PC-9 (cell line): ENCODE results near the gene PIK3C3. TPM values are rescaled to one million over a fixed set of nuclear protein-coding genes. Genes with fewer than 3 reads are reported as not detected.

Experiments used
- Bru-seq: library from RNA; stranded (reverse); fragments of 400-500 nt; gene quantifications from one replicate; lab custom pipeline; 2021; lab: Mats Ljungman, UMichigan
- BruChase-seq, 2 experiments: library from RNA; stranded (reverse); fragments of 400-500 nt; gene quantifications; one replicate each; lab custom pipeline; 2021; lab: Mats Ljungman, UMichigan
- BruUV-seq: library from RNA; stranded (reverse); fragments of 400-500 nt; replicated peaks from 2 replicates; lab custom pipeline; 2021; lab: Mats Ljungman, UMichigan
- CTCF ChIA-PET: fragments of 300-600 bp; sonication (Branson Sonifier 250); formaldehyde crosslinking; loops from one replicate; lab custom pipeline; 2022; ENCODE audit warnings: antibody characterized with exemption; lab: Charles Lee
- POLR2A ChIA-PET: fragments of 300-600 bp; sonication (Branson Sonifier 250); formaldehyde crosslinking; loops from one replicate; lab custom pipeline; 2022; ENCODE audit warnings: antibody characterized with exemption; ENCODE audit not compliant: unreplicated experiment; lab: Charles Lee
- DNase-seq, 2 experiments: peaks; one replicate each; pipeline versions ENCODE4 v3.0.0 to v3.0.0-alpha.2; 2015 to 2022; ENCODE audit warnings: mixed read lengths in 1 of 2
- H2AFZ ChIP-seq: fragments of 200-600 bp; sonication (generic); 2 replicates; pipeline ENCODE4 v1.8.1; 2017; ENCODE audit warnings: antibody characterized with exemption
- H3F3A ChIP-seq: fragments of 200-600 bp; sonication (generic); 2 replicates; pipeline ENCODE4 v1.8.1; 2017; ENCODE audit warnings: antibody characterized with exemption, mild to moderate bottlenecking, low read depth; ENCODE audit not compliant: insufficient read depth
- H3K27ac ChIP-seq: fragments of 200-600 bp; sonication (generic); 2 replicates; pipeline ENCODE4 v1.6.1; 2016; ENCODE audit warnings: mixed run types
- H3K27me3 ChIP-seq: fragments of 200-600 bp; sonication (generic); 2 replicates; pipeline ENCODE4 v1.6.1; 2016; ENCODE audit warnings: low read depth, mixed run types; ENCODE audit not compliant: insufficient read depth
- H3K36me3 ChIP-seq: fragments of 200-600 bp; sonication (generic); 2 replicates; pipeline ENCODE4 v1.6.1; 2016; ENCODE audit warnings: low read depth, mixed run types
- H3K4me1 ChIP-seq: fragments of 200-600 bp; sonication (generic); replicated peaks from 2 replicates; pipeline ENCODE4 v1.6.1; 2016; ENCODE audit warnings: mixed run types; ENCODE audit not compliant: insufficient read depth
- H3K4me2 ChIP-seq: fragments of 200-600 bp; sonication (generic); 2 replicates; pipeline ENCODE4 v1.6.1; 2017; ENCODE audit warnings: mixed run types
- H3K4me3 ChIP-seq: fragments of 200-600 bp; sonication (generic); 2 replicates; pipeline ENCODE4 v1.6.1; 2016; ENCODE audit warnings: mixed run types
- H3K79me2 ChIP-seq: fragments of 200-600 bp; sonication (generic); 2 replicates; pipeline ENCODE4 v1.6.1; 2017; ENCODE audit warnings: low read depth, mixed run types
- H3K9me2 ChIP-seq: fragments of 200-600 bp; sonication (generic); 2 replicates; pipeline ENCODE4 v1.8.1; 2017; ENCODE audit warnings: mild to moderate bottlenecking; ENCODE audit not compliant: insufficient read depth
- H3K9me3 ChIP-seq: fragments of 200-600 bp; sonication (generic); 2 replicates; pipeline ENCODE4 v1.8.1; 2016; ENCODE audit warnings: low read depth; ENCODE audit not compliant: insufficient read depth
- H4K20me1 ChIP-seq: fragments of 200-600 bp; sonication (generic); 2 replicates; pipeline ENCODE4 v1.8.1; 2017; ENCODE audit not compliant: insufficient read depth
- CTCF ChIP-seq: fragments of 200-600 bp; sonication (generic); conservative IDR thresholded peaks from 2 replicates; pipeline ENCODE4 v1.6.1; 2017; ENCODE audit warnings: mixed run types, antibody characterized with exemption, mild to moderate bottlenecking, moderate library complexity
- EZH2 ChIP-seq: fragments of 200-600 bp; sonication (generic); IDR thresholded peaks from 2 replicates; pipeline ENCODE4 v1.8.0; 2017; ENCODE audit warnings: antibody characterized with exemption, low read depth
- intact Hi-C: fragments of 100-400 bp; cut with micrococcal nuclease; formaldehyde crosslinking; loops from one replicate; pipeline ENCODE4 v1.10.0; 2022; ENCODE audit not compliant: unreplicated experiment
- long read RNA-seq: library from polyadenylated mRNA; stranded (forward); transcript quantifications from one replicate; pipeline ENCODE4 v2.0.0, GENCODE V29; 2022
- total RNA-seq: library from RNA; stranded (reverse); gene quantifications from 2 replicates; pipeline ENCODE4 v1.2.3, GENCODE V29; 2021

The PIK3C3 gene
- total RNA-seq, result 19.9 and 31.4 TPM in 2 replicates
- percentile 75 among the genes with signal in this experiment for Bru-seq, nascent RNA
- BruChase-seq, experiment 1, labeled RNA remaining after a 2-hour chase, result percentile 70 among the genes with signal in this experiment
- percentile 52 among the genes with signal in this experiment for BruChase-seq, experiment 2, labeled RNA remaining after a 6-hour chase
- long read RNA-seq, full-length matches to known transcripts, result 22 of 26 reads
- long read RNA-seq, partial matches to known transcripts, result 0 of 26 reads
- long read RNA-seq, other reads (novel, unspliced or antisense), result 4 of 26 reads

DNA sequence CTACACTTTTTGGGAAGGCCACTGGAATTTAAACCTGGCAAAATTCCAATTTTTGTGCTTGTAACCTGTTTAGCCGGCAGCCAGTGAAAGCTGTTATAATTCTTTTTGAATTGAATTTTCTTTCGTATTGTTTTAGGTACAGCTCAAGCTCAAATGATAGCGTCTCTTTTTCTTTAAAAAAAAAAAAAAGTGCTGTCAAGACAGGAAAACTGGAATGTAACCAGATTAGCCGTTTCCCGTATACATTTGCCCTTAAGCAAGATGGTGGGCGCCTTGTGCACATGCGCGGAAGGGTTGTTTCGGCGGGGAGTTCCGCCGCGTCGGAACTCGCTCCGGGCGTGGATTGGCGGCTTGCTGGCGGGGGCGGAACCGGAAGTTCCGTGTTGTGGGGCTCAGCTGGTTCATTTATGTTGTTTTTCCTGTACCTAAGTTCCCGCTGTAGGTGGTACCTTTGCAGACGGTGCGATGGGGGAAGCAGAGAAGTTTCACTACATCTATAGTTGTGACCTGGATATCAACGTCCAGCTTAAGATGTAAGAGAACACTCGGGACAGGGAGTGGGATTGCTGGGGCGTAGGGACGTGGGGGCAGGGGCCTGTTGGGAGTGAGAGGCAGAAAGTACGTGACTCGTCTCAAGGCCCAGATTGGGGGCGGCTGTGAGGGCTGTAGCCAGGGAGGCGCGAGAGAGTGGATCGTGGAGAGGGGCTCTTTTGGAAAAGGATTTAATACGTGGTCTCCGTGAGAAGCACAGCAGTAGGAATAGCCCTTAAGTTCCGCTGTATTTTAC lies at the start of gene PIK3C3:
PIK3C3 (plus strand) TSS at position 408 of the 787 bp plus-strand sequence; CDS start at position 466, 58 bp downstream.
- no peaks in the 10 kb centered on the region for H3K9me2 ChIP-seq
- no TSS peak for BruUV-seq
- H3K4me2 ChIP-seq, result peak within 1 kb of the TSS; percentile 88
- peak within 1 kb of the TSS; percentile 92 for H2AFZ ChIP-seq
- DNase-seq, result peak; percentile 87
- intact Hi-C loops, result no loop called here
- H3F3A ChIP-seq, result no peaks in the 10 kb centered on the region
- no peaks in the 10 kb centered on the region for H4K20me1 ChIP-seq
- H3K79me2 ChIP-seq, result peaks cover 28% of the 10 kb centered on the region
- ChIA-PET CTCF (interaction anchor here (0.6 kb wide), 1 partner anchor 17 kb away, joined by 5 read pairs; no protein-coding TSS in a partner anchor), POLR2A (interaction anchor here (0.7 kb wide), 1 partner anchor 68 kb away, joined by 7 read pairs; no protein-coding TSS in a partner anchor)
- H3K27me3 ChIP-seq, result no peaks in the 10 kb centered on the region
- no peaks in the 10 kb centered on the region for H3K36me3 ChIP-seq
- H3K4me1 ChIP-seq, result 0 out of 2 replicates have a peak, but pooled peaks cover 14% of the 10 kb centered on the region
- H3K4me3 ChIP-seq, result peak within 1 kb of the TSS; percentile 96
- no peak for TF ChIP-seq EZH2
- TF ChIP-seq CTCF, result no peak
- H3K27ac ChIP-seq, result peak within 1 kb of the TSS; percentile 57
- H3K9me3 ChIP-seq, result no peaks in the 10 kb centered on the region

GRCh38 chr18:41905786-41906527 lies 49.1 kb upstream of the PIK3C3 start:
- no peak overlapping the region for H3K4me3 ChIP-seq
- H3K9me2 ChIP-seq, result no peaks in the 10 kb centered on the region
- H3F3A ChIP-seq, result no peaks in the 10 kb centered on the region
- no peak overlapping the region for H2AFZ ChIP-seq
- H4K20me1 ChIP-seq, result no peaks in the 10 kb centered on the region
- POLR2A ChIA-PET, result no interaction called here
- H3K27ac ChIP-seq, result no peak overlapping the region
- DNase-seq, result peak in 1 of 2 experiments; percentile 9
- no peaks in the 10 kb centered on the region for H3K4me1 ChIP-seq
- H3K27me3 ChIP-seq, result no peaks in the 10 kb centered on the region
- H3K79me2 ChIP-seq, result no peaks in the 10 kb centered on the region
- TF ChIP-seq EZH2 (no peak), CTCF (no peak)
- H3K36me3 ChIP-seq, result no peaks in the 10 kb centered on the region
- CTCF ChIA-PET, result no interaction called here
- intact Hi-C loops, result loop anchor here (10.0 kb wide), 1 partner anchor 161 kb away; no protein-coding TSS in a partner anchor
- BruUV-seq, result no TSS peak
- H3K4me2 ChIP-seq, result peak overlapping the region; percentile 62; the same call in 1 of the 2 replicates
- no peaks in the 10 kb centered on the region for H3K9me3 ChIP-seq

- BruUV-seq, result no TSS peak
- Histone ChIP-seq H3K27ac (no peak overlapping the region), H3K4me1 (no peaks in the 10 kb centered on the region), H3K9me2 (no peaks in the 10 kb centered on the region), H3K27me3 (no peaks in the 10 kb centered on the region), H4K20me1 (no peaks in the 10 kb centered on the region), H3K9me3 (no peaks in the 10 kb centered on the region), H3K79me2 (no peaks in the 10 kb centered on the region), H3K36me3 (no peaks in the 10 kb centered on the region), H3F3A (no peaks in the 10 kb centered on the region), H3K4me2 (peak overlapping the region; percentile 62), H3K4me3 (no peak overlapping the region), H2AFZ (no peak overlapping the region)
- ChIA-PET POLR2A (no interaction called here), CTCF (no interaction called here)
- peak in 1 of 2 experiments; percentile 34 for DNase-seq
- intact Hi-C loops, result loop anchor here (10.0 kb wide), 1 partner anchor 162 kb away; no protein-coding TSS in a partner anchor
- TF ChIP-seq EZH2 (no peak), CTCF (peak; percentile 73)
Measured at GRCh38 chr18:41906528-41907146, 48.4 kb upstream of the PIK3C3 start.
